GM18867 (cell line): ENCODE results near the gene ARGFX.

Source experiments
- ATAC-seq: cut with Tn5 transposase; IDR thresholded peaks from one replicate; pipeline ENCODE4 v1.9.1; 2021; ENCODE audit warnings: mild to moderate bottlenecking, moderate library complexity; ENCODE audit not compliant: unreplicated experiment

Gene ARGFX

DNA sequence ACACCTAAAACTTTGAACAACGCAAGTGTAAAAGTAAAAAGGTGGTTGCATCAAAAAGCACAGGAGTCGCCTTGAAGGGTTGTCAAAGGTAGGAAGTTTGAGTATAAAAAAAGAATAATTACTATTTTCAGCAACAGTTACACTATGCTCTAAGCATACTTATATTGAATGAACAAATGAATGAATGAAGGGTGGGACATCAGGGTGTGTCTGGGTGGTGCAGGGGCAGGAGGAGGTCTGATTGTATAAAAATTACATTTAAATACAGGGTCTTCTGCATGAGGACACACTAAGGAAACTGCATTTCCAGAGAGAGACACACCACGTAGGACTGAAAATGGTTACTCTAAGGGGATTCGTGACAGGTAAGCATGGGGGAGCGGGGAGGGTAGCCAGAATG, at the start of gene ARGFX:
Gene ARGFX (plus strand): TSS at position 301 of the 400 bp plus-strand sequence. CDS start 2,765 bp downstream, outside the sequence.
- no peak for ATAC-seq

DNA sequence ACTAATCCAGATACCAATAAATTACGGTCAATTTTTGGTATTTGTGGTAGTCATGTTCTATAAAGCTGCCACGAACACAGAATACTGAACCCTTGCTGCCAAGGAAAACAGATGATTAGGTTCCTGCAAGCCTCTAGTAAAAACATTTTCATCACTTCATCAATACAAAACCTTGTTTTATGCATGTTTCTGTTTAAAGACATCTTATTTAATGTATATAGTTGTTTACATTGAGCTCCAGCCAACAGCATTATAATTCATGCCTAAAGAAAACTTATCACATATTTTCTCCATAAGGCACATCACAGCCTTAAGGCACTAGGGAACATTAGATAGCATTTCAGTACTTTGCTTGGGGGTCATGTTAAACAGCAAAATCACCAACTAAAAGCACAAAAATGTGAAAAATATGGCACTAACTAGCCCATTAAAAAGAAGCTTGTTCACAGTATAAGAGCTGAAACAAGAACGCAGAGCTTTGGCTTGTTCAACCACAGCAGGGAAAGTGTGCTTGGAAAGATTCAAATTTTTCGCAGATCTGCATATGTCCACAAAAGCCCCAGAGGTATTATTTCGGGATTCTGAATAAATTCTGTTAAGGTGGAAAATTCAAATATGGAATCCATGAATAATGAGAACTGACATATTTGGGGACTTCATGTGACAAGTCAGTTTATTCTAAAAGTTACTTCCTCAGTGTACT, 49.6 kb upstream of the ARGFX start:
- ATAC-seq = no peak

DNA sequence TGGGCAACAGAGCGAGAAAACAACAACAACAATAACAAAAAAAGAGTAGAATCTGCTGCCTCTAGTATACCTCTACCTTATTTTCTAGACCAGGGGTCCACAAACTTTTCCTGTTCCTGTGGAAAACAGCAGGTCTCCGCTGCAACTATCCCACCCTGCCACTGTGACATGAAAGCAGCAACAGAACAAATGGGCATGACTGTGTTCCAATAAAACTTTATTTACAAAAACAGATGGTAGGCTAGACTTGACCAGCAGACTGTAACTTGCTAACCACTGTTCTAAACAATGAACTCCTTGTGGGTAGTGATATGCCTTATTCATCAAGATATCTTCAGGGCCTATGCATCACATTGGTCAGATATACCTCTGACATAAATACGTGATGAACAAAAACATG, 47.2 kb upstream of the ARGFX start:
- ATAC-seq = no peak

DNA sequence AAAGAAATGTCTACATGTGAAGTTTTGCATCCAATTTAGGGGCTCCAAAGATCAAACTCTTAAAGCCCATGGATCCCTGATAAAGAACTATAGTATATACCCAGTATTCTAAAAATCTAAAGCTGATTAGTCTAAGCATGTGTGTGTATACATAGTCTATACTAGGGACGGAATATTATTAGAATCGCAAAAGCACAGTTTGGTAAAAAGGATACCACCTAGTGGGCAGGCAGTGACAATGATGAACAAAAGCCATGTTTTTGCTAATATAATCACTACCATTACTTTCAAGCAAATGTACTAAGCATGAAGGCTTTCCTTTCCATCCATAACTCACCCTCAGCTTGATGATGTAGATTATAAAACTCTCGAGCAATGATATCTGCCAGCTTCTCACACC, 38.4 kb upstream of the ARGFX start:
- peak; percentile 46 for ATAC-seq

DNA sequence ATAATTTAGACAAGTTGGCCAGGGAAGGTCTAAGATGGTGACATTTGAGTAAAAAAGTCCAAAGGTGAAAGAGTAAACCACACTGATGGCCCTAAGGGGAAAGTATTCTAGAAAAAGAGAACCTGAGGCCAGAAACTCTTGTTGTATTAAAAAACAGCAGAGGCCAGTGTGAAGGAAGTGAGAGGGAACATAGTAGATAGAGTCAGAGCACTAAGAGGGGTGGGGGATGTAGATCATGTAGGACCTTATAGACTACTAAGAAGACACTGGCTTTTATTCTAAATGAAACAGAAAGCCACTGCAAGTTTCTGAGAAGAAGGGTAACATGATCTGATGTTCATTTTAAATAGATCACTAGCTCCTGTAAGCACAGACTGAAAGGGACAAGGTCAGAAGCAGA, 36.5 kb upstream of the ARGFX start:
- ATAC-seq = peak; percentile 70

DNA sequence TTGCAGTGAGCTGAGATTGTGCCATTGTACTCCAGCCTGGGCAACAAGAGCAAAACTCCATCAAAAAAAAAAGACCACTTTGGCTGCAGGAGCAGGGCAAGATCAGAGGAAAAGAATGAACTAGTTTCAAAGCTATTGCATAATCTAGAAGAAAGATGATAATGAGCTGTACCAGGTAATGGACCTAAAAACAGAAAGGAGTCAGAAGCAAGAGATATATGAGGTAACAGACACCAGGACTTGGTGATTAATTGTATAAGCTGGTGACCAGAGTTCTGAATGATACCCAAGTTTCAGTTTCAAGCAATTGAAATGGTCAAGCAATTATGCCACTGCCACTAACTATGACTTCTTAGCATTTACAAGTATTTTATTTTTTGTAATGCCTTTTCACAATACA, 24.8 kb upstream of the ARGFX start:
- no peak for ATAC-seq

DNA sequence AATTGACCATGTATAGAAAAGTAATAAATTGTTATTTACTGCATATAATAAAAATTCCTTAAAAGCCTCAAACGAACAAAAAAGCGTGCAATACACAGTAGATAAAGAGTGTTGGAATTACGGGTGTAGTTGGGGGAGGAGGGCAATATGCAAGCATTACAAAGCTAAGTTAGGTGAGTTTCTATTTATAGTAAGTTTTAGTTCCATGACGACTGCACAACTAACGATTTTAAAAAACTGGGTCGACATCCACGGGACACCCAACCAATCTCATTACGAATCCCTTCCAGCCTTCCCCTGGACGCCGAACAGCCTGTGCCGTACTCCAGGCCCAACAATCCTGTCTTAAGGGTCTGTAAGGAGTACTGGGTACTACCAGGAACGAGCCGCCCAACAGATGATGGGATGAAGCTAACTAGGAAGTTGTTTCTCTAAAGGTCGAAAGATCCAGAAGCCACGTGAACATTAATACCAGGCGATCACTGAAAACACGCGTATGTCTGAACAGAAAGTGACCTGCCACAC, 22.6 kb upstream of the ARGFX start:
- peak; percentile 5 for ATAC-seq

DNA sequence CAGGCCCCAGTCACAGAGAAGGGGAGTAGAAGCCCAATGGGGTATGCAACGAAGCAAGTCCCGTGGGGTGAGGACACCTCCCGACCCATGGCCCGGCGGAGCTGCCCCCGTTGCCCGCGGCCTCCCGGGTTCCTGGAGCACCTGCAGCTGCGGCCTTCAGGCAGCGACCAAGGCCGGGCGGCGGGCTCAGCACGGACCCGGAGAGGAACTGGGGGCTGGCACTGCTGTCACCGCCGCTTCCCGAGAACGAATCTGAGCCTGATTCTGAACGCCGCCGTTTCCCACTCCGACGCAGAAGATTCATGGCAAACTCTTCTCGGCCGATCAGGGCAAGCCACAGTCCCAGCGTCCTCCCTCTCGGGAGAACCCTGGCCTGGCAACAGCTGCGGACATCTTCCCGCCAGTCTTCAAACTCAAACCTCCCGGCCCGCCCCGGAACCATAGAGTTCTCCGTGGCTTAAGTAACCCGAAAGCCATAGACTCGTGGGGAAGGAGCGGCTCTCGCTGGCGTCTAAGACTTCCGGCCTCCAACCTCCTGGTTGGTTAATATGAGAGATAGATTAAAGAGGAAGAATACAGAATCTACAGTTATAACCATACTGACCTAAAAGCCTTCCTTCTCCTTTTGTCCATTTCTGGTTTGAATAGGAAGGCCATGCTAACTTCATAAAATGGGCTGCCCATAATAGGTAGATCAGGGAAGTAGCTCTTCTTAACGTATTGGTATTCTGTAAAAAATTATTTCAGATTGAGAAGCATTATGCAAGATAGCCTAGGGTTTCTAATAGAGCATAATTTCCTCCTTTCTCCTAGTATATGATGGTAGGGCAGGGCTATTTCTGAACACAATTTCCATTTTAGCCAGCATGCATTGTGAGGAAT, 21.9 kb upstream of the ARGFX start, which contains the start of gene POLQ:
Gene POLQ (minus strand): TSS at position 415 of the 882 bp plus-strand sequence. CDS start 111 bp downstream, at position 304.
- peak; percentile 82 for ATAC-seq

DNA sequence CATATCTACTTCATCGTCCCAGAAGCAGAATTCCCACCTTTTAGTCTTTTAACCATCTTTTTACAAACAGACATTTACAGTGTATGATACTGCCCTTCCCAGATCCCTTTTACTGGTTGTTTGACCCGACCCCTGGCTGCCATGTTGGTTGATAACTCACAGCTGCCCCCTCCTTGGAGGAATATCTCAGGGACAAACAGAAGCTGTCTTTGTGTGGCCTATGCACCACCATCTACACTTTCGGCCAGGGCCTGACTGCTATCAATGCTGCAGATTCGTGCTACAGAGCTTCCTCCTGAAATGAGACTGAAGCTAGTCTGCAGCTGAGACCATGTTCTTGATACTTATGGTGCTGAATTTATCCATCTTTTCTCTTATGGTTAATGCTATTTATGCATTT, 15.4 kb upstream of the ARGFX start:
- ATAC-seq = no peak

DNA sequence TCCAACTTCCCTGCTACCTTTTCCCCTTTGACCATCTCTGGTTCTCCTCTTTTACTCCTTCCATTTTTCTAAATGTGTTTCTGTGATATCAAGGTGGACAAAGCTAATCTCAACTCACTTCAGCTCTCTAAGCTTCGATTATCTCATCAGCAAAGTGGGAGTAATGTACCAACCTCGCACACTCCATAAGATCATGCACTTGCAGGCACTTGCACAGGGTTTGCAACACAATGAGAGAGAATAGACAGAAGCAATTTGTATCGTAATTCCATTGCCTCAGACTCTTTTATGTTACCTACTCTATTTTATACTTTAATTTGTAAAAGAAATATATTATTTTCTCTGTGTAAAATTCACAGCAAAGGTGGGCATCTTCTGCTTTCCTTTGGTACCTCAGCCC, 15.0 kb upstream of the ARGFX start:
- no peak for ATAC-seq

DNA sequence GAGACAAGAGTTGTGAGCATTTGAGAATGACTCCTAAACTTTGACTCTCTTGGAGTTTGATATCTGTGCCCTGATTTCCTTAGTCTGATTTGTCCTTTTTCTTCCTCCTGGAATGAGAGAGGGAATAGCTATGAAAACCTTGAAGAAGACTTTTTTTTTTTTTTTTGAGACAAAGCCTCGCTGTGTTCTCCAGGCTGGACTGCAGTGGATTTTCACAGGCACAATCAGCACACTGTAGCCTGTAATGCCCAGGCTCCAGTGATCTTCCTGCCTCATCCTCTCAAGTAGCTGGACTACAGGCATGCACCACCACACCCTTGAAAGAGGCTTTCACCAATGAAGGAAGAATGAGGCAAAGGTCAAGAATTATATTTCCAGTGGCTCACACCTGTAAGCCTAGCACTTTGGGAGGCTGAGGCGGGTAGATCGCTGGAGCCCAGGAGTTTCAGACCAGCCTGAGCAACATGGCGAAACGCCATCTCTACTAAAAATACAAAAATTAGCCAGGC, 10.3 kb upstream of the ARGFX start:
- ATAC-seq = no peak

DNA sequence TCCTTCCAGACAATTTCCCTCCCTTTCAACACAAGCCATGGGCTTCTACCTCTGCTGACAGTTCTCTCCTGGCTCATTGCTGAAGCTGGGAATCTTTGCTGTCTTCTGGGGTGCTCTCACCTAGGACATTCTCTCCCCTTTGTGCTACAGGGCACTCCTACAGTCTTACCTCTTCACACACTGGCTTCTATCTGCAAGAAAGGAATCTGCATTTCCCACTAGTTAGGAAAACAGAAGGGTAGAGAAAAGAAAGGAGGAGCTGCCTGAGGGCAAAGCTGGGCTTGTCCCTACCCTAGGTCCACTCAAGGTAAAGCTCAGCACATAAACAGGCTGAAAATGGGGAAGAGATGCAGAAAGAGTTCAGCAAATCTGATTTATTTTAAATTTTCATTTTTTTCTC, 5.6 kb upstream of the ARGFX start:
- ATAC-seq = no peak

DNA sequence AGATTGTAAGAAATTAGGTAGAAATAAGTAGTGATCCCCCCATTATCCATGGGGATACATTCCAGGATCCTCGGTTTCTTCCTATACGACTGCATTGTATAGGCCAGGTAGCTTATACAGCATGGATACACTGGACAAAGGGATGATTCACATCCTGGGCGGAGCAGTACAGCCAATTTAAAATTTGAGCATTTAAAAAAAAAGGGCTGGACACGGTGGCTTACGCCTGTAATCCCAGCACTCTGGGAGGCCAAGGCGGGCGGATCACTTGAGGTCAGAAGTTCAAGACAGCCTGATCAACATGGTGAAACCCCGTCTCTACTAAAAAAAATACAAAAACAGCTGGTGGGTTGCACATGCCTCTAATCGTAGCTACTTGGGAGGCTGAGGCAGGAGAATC, 976 bp upstream of the ARGFX start:
- ATAC-seq = no peak

DNA sequence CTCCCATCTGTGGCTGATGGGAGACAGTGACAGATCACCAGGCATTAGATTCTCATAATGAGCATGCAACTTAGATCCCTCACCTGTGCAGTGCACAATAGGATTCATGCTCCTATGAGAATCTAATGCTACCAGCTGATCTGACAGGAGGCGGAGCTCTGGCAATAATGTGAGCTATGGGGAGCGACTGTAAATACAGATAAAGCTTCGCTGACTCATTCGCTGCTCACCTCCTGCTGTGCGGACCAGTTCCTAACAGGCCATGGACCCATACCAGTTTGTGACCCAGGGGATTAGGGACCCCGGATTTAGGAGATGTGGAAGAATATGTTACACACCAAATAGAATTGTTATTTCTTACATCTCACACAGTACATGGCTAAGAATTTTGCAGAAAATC, 6.7 kb downstream of the ARGFX start:
- no peak for ATAC-seq

DNA sequence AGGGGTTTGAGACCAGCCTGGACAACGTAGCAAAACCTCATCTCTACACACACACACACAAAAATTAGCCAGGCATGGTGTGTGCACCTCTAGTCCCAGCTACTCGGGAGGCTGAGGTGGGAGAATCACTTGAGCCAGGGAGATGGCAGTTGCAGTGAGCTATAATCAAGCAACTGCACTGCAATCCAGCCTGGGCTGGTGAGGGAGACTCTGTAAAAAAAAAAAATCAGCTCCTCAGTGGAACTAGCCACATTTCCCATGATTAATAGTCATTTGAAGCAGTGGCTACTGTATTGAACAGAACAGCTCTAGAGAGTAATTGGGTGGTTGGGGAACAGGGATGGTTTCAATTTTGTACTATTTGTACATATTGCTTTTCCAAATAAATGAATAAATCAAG, 13.9 kb downstream of the ARGFX start:
- no peak for ATAC-seq

DNA sequence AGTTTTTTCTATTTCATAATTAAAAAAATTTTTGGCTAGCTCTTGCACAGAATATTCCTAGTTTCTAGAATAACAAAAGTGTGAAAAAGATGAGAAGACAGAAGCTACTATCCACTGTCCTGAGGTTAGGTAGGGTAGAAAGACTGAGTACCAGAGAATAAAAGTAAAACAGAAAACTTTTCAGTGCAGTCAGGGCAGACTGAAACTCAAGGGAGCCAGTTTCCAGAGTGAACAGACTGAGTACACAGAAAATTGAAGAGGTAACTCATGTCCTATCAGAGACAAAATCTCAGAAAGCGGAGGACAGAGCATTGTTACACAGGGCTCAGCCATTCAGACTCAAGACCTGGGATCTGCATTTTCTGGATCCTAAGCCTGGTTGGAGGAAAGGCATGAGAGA, 16.7 kb downstream of the ARGFX start:
- ATAC-seq = peak; percentile 58

DNA sequence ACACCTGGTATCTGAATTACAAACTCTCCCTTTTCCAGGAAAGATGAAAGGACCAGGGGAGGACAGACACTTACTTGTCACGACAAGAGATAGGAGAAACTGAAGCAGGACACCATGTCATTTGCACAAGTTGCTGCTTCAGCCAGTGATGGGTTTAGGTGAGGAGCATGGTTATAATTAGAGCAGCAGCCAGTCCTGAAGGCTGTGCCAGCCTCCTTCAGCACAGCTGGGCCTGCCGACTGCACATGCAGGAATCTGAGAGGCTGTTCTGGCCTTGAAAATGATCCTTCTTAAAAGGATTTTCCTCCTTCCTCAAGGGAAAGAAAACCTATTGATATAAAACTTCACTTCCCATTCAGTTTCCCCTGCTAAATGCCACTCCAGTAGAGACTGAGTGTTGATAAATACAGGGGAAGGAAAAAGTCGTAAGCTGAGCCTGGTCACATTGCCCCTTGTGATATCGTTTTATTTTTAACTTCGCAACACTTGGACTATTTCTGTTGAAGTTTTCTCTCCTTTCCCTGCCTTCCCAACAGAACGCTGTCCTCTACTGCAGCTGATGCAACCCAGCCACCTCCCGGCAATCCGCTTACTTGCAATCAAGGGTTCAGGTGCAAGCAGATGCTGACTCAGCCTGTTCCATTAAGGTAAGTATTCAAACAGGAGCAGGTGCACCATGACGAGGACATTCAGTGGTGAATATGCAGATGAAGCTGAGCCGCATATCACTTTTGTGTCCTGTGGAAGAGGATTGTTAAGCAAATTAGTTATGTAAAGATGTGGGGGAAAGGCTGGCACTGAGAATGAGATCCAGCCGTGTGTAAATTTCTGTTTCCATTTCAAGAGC, 25.3 kb downstream of the ARGFX start, which contains the start of gene FBXO40:
Gene FBXO40 (plus strand): TSS at position 524 of the 847 bp plus-strand sequence. CDS start 27,197 bp downstream, outside the sequence.
- peak; percentile 81 for ATAC-seq

DNA sequence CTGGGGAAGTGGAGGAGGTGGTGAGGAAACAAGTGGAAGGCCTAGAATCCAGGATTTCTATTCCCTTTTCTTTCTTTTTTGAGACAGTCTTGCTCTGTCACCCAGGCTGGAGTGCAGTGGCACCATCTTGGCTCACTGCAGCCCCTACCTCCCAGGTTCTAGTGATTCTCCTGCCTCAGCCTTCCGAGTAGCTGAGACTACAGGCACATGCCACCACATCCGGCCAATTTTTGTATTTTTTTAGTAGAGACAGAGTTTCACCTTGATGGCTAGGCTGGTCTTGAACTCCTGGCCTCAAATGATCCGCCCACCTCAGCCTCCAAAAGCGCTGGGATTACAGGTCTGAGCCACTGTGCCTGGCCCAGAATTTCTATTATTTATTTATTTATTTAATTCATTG, 26.1 kb downstream of the ARGFX start:
- peak; percentile 17 for ATAC-seq

DNA sequence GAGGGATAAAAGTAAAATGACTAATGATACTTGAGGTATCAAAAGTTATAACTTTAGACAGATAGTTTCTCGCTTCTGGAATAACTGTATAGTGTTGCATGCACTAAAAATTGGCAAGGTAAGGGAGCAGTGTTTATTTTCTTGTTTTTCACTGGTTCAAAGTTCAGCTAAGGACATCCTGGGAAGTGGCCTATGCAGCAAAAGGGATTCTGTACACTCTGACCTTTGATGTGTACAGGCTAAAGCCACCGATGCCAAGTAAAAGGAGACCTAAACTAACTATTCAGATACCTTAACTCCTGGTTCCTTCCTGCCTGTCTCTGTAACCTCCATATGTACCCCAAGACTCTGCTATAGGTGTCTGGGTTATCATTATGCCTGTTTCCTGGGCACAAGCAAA, 27.1 kb downstream of the ARGFX start:
- no peak for ATAC-seq

DNA sequence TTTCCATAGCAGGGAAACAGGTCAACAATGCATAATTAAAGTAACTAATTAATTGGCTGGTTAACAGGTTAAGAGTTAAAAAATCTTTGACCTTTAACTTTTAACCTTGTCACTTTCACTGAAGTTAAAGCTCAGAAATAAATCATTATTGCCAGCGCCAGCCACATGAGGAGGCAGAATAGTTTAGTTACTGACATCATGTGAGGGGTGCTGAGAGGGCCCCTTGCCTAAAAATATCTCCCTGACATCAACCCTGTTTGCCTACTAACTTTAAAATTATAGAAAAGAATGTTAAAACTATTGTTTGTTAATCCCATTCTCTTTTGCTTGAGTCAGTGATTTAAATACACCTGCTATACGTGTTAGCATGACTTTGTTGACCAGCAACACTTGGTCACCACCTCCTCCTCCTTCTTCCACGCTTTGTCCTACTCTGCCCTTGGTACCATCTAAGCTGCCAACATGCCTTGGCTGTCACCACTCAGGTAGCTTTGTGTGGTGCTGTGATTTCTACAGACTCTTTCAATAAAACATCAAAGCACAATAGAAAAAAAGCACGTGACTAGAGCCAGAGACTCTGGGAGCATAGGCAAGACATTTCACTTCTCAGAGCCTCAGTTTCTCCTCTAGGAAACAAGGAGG, 28.1 kb downstream of the ARGFX start:
- no peak for ATAC-seq
